Testis (tissue), 2 donors: ENCODE results near the gene ZNF780A.

Source experiments
- POLR2A ChIP-seq: fragments of 450-650 bp; IDR thresholded peaks from one replicate; pipeline ENCODE4 v1.6.1; 2017; ENCODE audit warnings: antibody characterized with exemption, mild to moderate bottlenecking, moderate library complexity
- TF ChIP-seq, protein P1 (sequence below), 3 experiments: fragments of 450-650 bp in 2 of 3; fragments of 200-600 bp in 1 of 3; sonication (generic) in 1 of 3; IDR thresholded peaks; one replicate each; pipeline ENCODE4 v1.5.1; 2016 to 2019; ENCODE audit warnings: antibody characterized with exemption in 3 of 3, mild to moderate bottlenecking in 2 of 3, moderate library complexity in 1 of 3

DNA sequence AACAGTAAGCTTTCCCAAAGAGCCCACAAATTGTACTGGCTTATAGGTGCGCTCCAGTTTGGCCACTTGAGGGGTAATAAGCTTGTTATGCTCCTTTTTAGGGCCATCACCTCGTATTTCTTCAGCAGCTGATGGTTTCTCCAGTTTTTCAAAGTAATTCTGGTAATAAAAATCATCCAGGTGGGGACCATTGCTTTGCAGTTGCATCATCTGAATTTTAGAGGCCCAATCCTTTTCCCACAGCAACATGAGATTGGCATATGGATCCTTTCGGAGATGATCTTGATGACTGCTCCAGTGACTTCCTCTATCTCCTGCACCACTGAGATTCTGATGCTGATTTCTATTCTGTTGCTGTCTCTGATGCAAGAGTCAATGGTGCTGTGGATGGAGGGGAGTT, 66.8 kb downstream of the ZNF780A start:
- TF ChIP-seq, protein P1, sequence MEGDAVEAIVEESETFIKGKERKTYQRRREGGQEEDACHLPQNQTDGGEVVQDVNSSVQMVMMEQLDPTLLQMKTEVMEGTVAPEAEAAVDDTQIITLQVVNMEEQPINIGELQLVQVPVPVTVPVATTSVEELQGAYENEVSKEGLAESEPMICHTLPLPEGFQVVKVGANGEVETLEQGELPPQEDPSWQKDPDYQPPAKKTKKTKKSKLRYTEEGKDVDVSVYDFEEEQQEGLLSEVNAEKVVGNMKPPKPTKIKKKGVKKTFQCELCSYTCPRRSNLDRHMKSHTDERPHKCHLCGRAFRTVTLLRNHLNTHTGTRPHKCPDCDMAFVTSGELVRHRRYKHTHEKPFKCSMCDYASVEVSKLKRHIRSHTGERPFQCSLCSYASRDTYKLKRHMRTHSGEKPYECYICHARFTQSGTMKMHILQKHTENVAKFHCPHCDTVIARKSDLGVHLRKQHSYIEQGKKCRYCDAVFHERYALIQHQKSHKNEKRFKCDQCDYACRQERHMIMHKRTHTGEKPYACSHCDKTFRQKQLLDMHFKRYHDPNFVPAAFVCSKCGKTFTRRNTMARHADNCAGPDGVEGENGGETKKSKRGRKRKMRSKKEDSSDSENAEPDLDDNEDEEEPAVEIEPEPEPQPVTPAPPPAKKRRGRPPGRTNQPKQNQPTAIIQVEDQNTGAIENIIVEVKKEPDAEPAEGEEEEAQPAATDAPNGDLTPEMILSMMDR (IDR thresholded peaks at IDR 0.05) = no peak
- no peak for TF ChIP-seq POLR2A
